DND-41 (cell line): ENCODE measurements around the gene EXOC3L2.

Source experiments
- CTCF ChIP-seq: IDR thresholded peaks from 2 replicates; pipeline ENCODE4 v1.5.1; 2012; ENCODE audit warnings: borderline replicate concordance, low read length, moderate library complexity, mild to moderate bottlenecking; ENCODE audit not compliant: poor library complexity, severe bottlenecking; ENCODE audit errors: extremely low read depth
- EZH2 ChIP-seq: IDR thresholded peaks from 3 replicates; pipeline ENCODE4 v1.6.1; 2012; ENCODE audit warnings: borderline replicate concordance, low read depth, mild to moderate bottlenecking, moderate library complexity, low read length, inconsistent platforms; ENCODE audit not compliant: severe bottlenecking

DNA sequence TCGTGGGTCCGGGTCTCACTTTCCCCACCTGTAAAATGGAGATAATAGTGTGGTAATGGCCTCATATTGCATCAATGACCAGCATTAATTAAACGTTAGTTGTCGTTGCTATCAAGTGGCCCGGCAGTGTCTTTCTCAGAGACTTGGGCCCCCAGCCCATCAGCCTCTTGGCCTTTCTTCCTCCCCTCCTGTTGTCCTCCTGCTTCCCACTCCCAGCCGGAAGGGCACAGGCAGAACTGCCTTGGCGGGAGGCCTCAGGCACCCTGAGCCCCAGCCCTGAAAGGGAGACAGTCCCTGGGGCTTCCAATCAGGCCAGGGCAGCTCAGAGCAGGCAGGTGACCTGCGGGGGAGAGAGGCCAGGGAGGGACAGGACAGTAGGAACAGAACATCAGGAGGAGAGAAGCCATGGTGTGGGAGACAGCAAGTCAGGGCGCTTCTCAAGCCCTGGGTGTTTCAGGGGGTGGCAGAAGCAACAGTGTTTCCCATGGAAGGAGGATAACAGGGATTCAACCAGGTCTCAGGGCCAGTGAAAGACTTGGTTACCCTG is 10.5 kb upstream of the EXOC3L2 start:
- TF ChIP-seq CTCF (no peak), EZH2 (no peak)
